ENCODE measurements around the gene RAB3D.
"Not testable (repeated sequence)": the region's sequence is repeated elsewhere in the genome, so short reads cannot be mapped to it uniquely, and the experiment has no call there.

RAB3D gene

GRCh38 chr19:11355160-11356073, 16.0 kb upstream of the RAB3D start, which contains the start of gene PLPPR2:
TSS of gene PLPPR2 (plus strand) at chr19:11355432. CDS start at chr19:11357674, 2,242 bp downstream.
- peak; percentile 99 for ATAC-seq
- TF ChIP-seq ISL1 (CRISPR knock-in tag; IDR thresholded peaks at IDR 0.05) (no peak), ZNF70 (CRISPR knock-in tag; IDR thresholded peaks at IDR 0.05) (peak; percentile 57; the same call in 1 of the 2 replicates)

DNA sequence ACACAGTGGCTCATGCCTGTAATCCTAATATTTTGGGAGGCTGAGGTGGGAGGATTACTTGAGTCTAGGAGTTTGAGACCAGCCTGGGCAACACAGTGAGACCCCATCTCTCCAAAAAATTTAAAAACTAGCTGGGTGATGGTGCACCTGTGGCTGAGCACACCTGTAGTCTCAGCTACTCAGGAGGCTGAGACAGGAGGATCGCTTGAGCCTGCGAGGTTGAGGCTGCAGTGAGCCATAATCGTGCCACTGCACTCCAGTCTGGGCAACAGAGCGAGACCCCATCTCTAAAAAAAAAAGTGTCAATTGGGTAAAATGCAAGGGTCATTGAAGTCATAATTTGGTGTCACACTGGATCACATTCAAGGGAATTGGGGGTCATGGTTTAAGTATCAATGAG, 14.6 kb upstream of the RAB3D start:
- ATAC-seq, result not testable (repeated sequence)

DNA sequence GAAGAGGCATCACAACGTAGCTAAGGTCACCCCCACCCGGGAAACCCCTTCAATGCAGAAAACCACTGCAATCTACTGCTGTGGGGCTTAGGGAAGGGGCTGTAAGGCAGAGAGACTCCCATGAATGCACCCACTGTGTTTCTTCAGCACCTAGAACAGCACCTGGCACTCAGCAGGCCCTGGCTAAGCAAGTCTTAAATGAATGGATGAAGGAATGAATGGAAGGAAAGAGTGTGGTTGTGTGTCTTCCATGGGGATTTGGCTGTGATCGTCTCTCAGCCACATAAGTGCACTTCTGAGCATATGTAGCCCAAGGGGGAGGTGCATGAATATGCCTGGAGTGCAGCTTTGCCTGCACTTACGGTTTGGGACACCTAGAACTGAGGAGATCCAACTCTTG, 9.7 kb upstream of the RAB3D start:
- ATAC-seq, result no peak
- no peak for TF ChIP-seq ZNF565 (CRISPR knock-in tag; conservative IDR thresholded peaks at IDR 0.05; ENCODE audit: low read depth)
- no peak for TF ChIP-seq ARNTL (CRISPR knock-in tag; IDR thresholded peaks at IDR 0.05; ENCODE audit: borderline replicate concordance, low read depth)
- no peak for TF ChIP-seq CSDC2 (CRISPR knock-in tag; IDR thresholded peaks at IDR 0.05)
- TF ChIP-seq RARB (CRISPR knock-in tag; IDR thresholded peaks at IDR 0.05), result no peak
- TF ChIP-seq, protein P1, sequence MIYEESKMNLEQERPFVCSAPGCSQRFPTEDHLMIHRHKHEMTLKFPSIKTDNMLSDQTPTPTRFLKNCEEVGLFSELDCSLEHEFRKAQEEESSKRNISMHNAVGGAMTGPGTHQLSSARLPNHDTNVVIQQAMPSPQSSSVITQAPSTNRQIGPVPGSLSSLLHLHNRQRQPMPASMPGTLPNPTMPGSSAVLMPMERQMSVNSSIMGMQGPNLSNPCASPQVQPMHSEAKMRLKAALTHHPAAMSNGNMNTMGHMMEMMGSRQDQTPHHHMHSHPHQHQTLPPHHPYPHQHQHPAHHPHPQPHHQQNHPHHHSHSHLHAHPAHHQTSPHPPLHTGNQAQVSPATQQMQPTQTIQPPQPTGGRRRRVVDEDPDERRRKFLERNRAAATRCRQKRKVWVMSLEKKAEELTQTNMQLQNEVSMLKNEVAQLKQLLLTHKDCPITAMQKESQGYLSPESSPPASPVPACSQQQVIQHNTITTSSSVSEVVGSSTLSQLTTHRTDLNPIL (CRISPR knock-in tag; IDR thresholded peaks at IDR 0.05; ENCODE audit: low read depth), result no peak
- no peak for TF ChIP-seq ESRRG (CRISPR knock-in tag; IDR thresholded peaks at IDR 0.05)
- no peak for TF ChIP-seq TOX (CRISPR knock-in tag; IDR thresholded peaks at IDR 0.05; ENCODE audit: borderline replicate concordance)
- no peak for TF ChIP-seq PPARA (CRISPR knock-in tag; IDR thresholded peaks at IDR 0.05; ENCODE audit: borderline replicate concordance)
- no peak for TF ChIP-seq ZNF70 (CRISPR knock-in tag; IDR thresholded peaks at IDR 0.05)
- TF ChIP-seq ZFP30 (CRISPR knock-in tag; IDR thresholded peaks at IDR 0.05), result no peak

DNA sequence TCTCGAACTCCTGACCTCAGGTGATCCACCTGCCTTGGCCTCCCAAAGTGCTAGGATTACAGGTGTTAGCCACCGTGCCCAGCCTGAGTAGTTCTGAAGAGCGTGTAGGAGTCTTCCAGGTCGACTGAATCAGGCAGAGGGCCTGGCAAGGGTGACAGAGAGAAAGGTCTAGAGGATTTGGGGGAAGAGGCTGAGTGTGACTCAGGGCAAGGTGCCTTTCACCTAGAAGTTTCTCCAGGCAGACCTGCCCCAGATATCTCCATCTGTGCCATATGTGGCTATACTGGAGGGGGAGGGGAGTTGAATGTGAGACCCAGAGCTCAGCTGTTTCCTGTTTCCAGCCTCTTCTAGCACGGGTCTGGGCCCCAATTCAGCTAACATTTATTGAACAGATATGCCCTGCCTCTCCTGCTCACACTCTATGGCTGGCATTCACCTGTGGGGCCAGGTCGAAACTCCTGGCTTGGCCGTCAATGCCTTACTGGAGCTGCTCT, 8.1 kb upstream of the RAB3D start:
- ATAC-seq, result no peak

More for the DNA sequence above, 8.1 kb upstream of the RAB3D start:
- TF ChIP-seq TOX (CRISPR knock-in tag; IDR thresholded peaks at IDR 0.05; ENCODE audit: borderline replicate concordance) (no peak), ISL1 (CRISPR knock-in tag; IDR thresholded peaks at IDR 0.05) (no peak), GLIS3 (CRISPR knock-in tag; IDR thresholded peaks at IDR 0.05) (no peak), SNAI2 (CRISPR knock-in tag; IDR thresholded peaks at IDR 0.05) (no peak), ZNF565 (CRISPR knock-in tag; conservative IDR thresholded peaks at IDR 0.05; ENCODE audit: low read depth) (no peak), CSRNP3 (CRISPR knock-in tag; IDR thresholded peaks at IDR 0.05) (no peak), PATZ1 (CRISPR knock-in tag; IDR thresholded peaks at IDR 0.05; ENCODE audit: borderline replicate concordance) (no peak)
- TF ChIP-seq, protein P2, sequence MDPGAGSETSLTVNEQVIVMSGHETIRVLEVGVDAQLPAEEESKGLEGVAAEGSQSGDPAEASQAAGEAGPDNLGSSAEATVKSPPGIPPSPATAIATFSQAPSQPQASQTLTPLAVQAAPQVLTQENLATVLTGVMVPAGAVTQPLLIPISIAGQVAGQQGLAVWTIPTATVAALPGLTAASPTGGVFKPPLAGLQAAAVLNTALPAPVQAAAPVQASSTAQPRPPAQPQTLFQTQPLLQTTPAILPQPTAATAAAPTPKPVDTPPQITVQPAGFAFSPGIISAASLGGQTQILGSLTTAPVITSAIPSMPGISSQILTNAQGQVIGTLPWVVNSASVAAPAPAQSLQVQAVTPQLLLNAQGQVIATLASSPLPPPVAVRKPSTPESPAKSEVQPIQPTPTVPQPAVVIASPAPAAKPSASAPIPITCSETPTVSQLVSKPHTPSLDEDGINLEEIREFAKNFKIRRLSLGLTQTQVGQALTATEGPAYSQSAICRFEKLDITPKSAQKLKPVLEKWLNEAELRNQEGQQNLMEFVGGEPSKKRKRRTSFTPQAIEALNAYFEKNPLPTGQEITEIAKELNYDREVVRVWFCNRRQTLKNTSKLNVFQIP (CRISPR knock-in tag; IDR thresholded peaks at IDR 0.05; ENCODE audit: borderline replicate concordance, low read depth), result no peak
- TF ChIP-seq, protein P1 (CRISPR knock-in tag; IDR thresholded peaks at IDR 0.05; ENCODE audit: low read depth), result no peak
